Measurements from ENCODE around the gene OTOG.

The OTOG gene

DNA sequence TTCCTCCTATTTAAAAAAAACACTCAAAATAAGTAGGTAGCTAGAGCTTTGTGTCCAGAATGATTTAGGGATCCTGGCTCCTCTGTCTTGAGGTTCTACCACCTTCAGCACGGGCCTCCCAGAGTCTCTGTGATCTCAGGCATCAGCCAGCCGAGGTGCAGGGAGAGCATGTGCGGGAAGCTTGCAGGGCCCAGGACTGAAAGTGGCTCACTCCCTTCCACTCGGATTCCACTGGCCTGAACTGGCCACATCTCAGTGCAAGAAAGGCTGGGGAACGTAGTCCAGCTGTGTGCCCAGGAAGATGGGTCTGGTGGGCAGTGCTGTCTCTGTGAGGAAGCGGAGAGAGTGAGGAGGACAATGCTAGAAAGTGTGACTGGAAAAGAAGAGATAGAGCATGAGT is 104.0 kb downstream of the OTOG start:
- Histone ChIP-seq H2AFZ (ENCODE audit: low read length) (no peak overlapping the region), H3K9me2 (replicated peaks; ENCODE audit: insufficient read depth, low read length) (no peaks in the 10 kb centered on the region), H3K36me3 (replicated peaks; ENCODE audit: insufficient read depth, low read length) (no peaks in the 10 kb centered on the region), H3K9ac (ENCODE audit: low read length) (no peak overlapping the region), H3F3A (ENCODE audit: insufficient read depth, low read length) (no peaks in the 10 kb centered on the region), H4K20me1 (ENCODE audit: insufficient read depth, low read length) (no peaks in the 10 kb centered on the region), H3K27me3 (replicated peaks; ENCODE audit: insufficient read depth, low read length) (no peaks in the 10 kb centered on the region), H3K4me3 (ENCODE audit: low read length) (no peak overlapping the region), H3K4me2 (ENCODE audit: low read depth, low read length) (no peak overlapping the region), H3K79me2 (ENCODE audit: low read length) (no peaks in the 10 kb centered on the region), H3K9me3 (replicated peaks; ENCODE audit: insufficient read depth, low read length) (no peaks in the 10 kb centered on the region), H3K4me1 (ENCODE audit: low read length) (no peaks in the 10 kb centered on the region), H3K27ac (ENCODE audit: low read length) (no peak overlapping the region)
- TF ChIP-seq EZH2 (optimal IDR thresholded peaks at IDR 0.05; ENCODE audit: low read depth, low read length): no peak
- no peak for DNase-seq

DNA sequence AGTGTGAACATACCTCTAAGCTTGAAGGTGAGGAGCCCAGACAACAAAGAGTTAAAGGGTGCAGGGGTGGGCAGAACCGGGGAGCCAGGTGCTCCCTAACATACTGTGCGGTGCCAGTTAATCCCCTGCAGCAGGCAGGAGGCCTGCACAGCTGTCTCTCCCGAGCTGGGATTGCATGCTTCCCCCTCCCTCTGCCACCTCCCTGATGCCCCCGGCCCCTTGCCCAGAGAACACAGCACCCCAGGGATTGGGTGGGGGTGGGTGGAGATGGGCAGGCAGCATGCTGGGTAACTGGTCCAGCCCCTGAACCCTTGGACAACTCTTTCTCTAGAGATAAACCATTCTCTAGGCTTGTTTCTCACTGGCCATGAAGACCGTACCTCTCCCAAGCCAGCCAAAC is 104.6 kb downstream of the OTOG start:
- no peak for DNase-seq
- Histone ChIP-seq H3K9me3 (replicated peaks; ENCODE audit: insufficient read depth, low read length) (no peaks in the 10 kb centered on the region), H2AFZ (ENCODE audit: low read length) (no peak overlapping the region), H3K4me1 (ENCODE audit: low read length) (no peaks in the 10 kb centered on the region), H3K4me2 (ENCODE audit: low read depth, low read length) (no peak overlapping the region), H3K27ac (ENCODE audit: low read length) (no peak overlapping the region), H3K9ac (ENCODE audit: low read length) (no peak overlapping the region), H3K4me3 (ENCODE audit: low read length) (no peak overlapping the region), H3K36me3 (replicated peaks; ENCODE audit: insufficient read depth, low read length) (no peaks in the 10 kb centered on the region), H3F3A (ENCODE audit: insufficient read depth, low read length) (no peaks in the 10 kb centered on the region), H4K20me1 (ENCODE audit: insufficient read depth, low read length) (no peaks in the 10 kb centered on the region), H3K9me2 (replicated peaks; ENCODE audit: insufficient read depth, low read length) (no peaks in the 10 kb centered on the region), H3K79me2 (ENCODE audit: low read length) (no peaks in the 10 kb centered on the region), H3K27me3 (replicated peaks; ENCODE audit: insufficient read depth, low read length) (no peaks in the 10 kb centered on the region)
- no peak for TF ChIP-seq EZH2 (optimal IDR thresholded peaks at IDR 0.05; ENCODE audit: low read depth, low read length)
- TF ChIP-seq EZH2phosphoT487 (IDR thresholded peaks at IDR 0.05; ENCODE audit: low read length): no peak
- TF ChIP-seq, protein P1, sequence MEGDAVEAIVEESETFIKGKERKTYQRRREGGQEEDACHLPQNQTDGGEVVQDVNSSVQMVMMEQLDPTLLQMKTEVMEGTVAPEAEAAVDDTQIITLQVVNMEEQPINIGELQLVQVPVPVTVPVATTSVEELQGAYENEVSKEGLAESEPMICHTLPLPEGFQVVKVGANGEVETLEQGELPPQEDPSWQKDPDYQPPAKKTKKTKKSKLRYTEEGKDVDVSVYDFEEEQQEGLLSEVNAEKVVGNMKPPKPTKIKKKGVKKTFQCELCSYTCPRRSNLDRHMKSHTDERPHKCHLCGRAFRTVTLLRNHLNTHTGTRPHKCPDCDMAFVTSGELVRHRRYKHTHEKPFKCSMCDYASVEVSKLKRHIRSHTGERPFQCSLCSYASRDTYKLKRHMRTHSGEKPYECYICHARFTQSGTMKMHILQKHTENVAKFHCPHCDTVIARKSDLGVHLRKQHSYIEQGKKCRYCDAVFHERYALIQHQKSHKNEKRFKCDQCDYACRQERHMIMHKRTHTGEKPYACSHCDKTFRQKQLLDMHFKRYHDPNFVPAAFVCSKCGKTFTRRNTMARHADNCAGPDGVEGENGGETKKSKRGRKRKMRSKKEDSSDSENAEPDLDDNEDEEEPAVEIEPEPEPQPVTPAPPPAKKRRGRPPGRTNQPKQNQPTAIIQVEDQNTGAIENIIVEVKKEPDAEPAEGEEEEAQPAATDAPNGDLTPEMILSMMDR (IDR thresholded peaks at IDR 0.05; ENCODE audit: low read length): no peak

DNA sequence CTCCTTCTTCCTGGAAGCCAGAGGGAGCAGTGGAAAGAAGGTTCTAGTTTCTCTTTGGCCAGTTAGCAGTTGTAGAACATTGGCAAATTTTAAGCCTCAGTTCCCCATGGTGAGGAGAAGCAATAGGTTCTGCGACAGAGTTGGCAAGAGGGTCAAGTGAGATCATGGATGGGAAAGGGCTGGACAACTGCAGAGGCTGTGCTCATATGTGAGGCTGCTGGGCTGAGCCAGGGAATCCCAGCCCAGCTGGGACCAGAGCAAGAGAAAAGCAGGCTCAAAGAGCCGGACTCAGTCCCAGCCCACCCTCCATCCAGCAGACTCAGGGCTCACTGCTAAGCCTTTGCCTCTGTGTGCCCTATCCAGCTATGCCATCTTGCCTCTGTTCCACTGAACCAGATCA is 105.5 kb downstream of the OTOG start:
- Histone ChIP-seq H3K9me2 (replicated peaks; ENCODE audit: insufficient read depth, low read length) (no peaks in the 10 kb centered on the region), H3K4me3 (ENCODE audit: low read length) (no peak overlapping the region), H3K27ac (ENCODE audit: low read length) (no peak overlapping the region), H3K79me2 (ENCODE audit: low read length) (no peaks in the 10 kb centered on the region), H3K9ac (ENCODE audit: low read length) (no peak overlapping the region), H3K4me2 (ENCODE audit: low read depth, low read length) (no peak overlapping the region), H4K20me1 (ENCODE audit: insufficient read depth, low read length) (no peaks in the 10 kb centered on the region), H3K36me3 (replicated peaks; ENCODE audit: insufficient read depth, low read length) (no peaks in the 10 kb centered on the region), H3K9me3 (replicated peaks; ENCODE audit: insufficient read depth, low read length) (no peaks in the 10 kb centered on the region), H3F3A (ENCODE audit: insufficient read depth, low read length) (no peaks in the 10 kb centered on the region), H2AFZ (ENCODE audit: low read length) (no peak overlapping the region), H3K27me3 (replicated peaks; ENCODE audit: insufficient read depth, low read length) (no peaks in the 10 kb centered on the region), H3K4me1 (ENCODE audit: low read length) (no peaks in the 10 kb centered on the region)
- DNase-seq: no peak
- TF ChIP-seq EZH2phosphoT487 (IDR thresholded peaks at IDR 0.05; ENCODE audit: low read length) (no peak), EZH2 (optimal IDR thresholded peaks at IDR 0.05; ENCODE audit: low read depth, low read length) (no peak)
- TF ChIP-seq, protein P1 (IDR thresholded peaks at IDR 0.05; ENCODE audit: low read length): no peak

DNA sequence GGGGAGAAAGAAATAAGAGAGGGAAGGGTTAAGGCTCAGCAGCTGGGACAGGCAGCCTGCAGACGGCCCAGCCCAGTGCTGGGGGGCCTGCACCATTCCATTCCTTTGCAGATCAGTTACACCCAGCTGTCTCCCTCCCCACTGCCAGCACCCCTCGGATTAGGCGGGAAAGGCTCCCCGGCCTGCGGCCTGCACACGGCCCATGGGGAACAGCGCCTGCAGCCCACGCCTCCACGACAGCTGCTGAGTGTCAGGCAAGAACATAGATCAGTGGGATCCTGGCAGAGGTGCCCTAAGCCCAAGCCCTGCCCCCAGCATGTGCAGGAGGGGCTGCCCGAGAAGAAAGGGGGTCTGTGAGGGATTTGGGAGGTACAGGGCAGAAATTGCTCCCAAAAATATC is 106.6 kb downstream of the OTOG start:
- H3F3A ChIP-seq (ENCODE audit: insufficient read depth, low read length): no peaks in the 10 kb centered on the region
- H3K27ac ChIP-seq (ENCODE audit: low read length): no peak overlapping the region
- H3K79me2 ChIP-seq (ENCODE audit: low read length): no peaks in the 10 kb centered on the region
- no peaks in the 10 kb centered on the region for H4K20me1 ChIP-seq (ENCODE audit: insufficient read depth, low read length)
- H3K9me2 ChIP-seq (replicated peaks; ENCODE audit: insufficient read depth, low read length): no peaks in the 10 kb centered on the region
- no peak overlapping the region for H2AFZ ChIP-seq (ENCODE audit: low read length)
- no peak for DNase-seq
- no peak overlapping the region for H3K4me3 ChIP-seq (ENCODE audit: low read length)
- H3K4me1 ChIP-seq (ENCODE audit: low read length): no peaks in the 10 kb centered on the region
- H3K36me3 ChIP-seq (replicated peaks; ENCODE audit: insufficient read depth, low read length): no peaks in the 10 kb centered on the region
- no peak overlapping the region for H3K4me2 ChIP-seq (ENCODE audit: low read depth, low read length)
- H3K9me3 ChIP-seq (replicated peaks; ENCODE audit: insufficient read depth, low read length): no peaks in the 10 kb centered on the region
- TF ChIP-seq EZH2phosphoT487 (IDR thresholded peaks at IDR 0.05; ENCODE audit: low read length) (no peak), EZH2 (optimal IDR thresholded peaks at IDR 0.05; ENCODE audit: low read depth, low read length) (no peak)
- TF ChIP-seq, protein P1 (IDR thresholded peaks at IDR 0.05; ENCODE audit: low read length): no peak
- no peak overlapping the region for H3K9ac ChIP-seq (ENCODE audit: low read length)
- no peaks in the 10 kb centered on the region for H3K27me3 ChIP-seq (replicated peaks; ENCODE audit: insufficient read depth, low read length)
